Neutrophil (primary cell): Measurements from ENCODE around the gene ADAMTS13.

Experiments
- H3K27ac ChIP-seq: fragments of 200-600 bp; sonication (generic); 2 replicates; pipeline ENCODE4 v1.5.1; 2016; ENCODE audit warnings: mild to moderate bottlenecking, moderate library complexity
- H3K27me3 ChIP-seq: fragments of 200-600 bp; sonication (generic); 2 replicates; pipeline ENCODE4 v1.6.0; 2016; ENCODE audit warnings: mild to moderate bottlenecking
- H3K36me3 ChIP-seq: fragments of 200-600 bp; sonication (generic); 2 replicates; pipeline ENCODE4 v1.5.1; 2017
- H3K4me1 ChIP-seq, 2 experiments: fragments of 200-600 bp in 1 of 2; sonication (generic) in 1 of 2; 1 replicate in 1 of 2; 2 replicates in 1 of 2; pipeline versions ENCODE4 v1.5.1 to v1.6.1; 2013 to 2016; ENCODE audit warnings: low read depth in 1 of 2, low read length in 1 of 2, mild to moderate bottlenecking in 1 of 2, moderate library complexity in 1 of 2; ENCODE audit not compliant: control insufficient read depth in 1 of 2, insufficient read depth in 1 of 2
- H3K4me3 ChIP-seq, 2 experiments: fragments of 200-600 bp in 1 of 2; sonication (generic) in 1 of 2; 1 replicate in 1 of 2; 2 replicates in 1 of 2; pipeline ENCODE4 v1.5.1; 2013 to 2016; ENCODE audit warnings: low read depth in 1 of 2, low read length in 1 of 2, mild to moderate bottlenecking in 1 of 2, moderate library complexity in 1 of 2
- H3K9me3 ChIP-seq: fragments of 200-600 bp; sonication (generic); 2 replicates; pipeline ENCODE4 v1.5.1; 2016
- CTCF ChIP-seq: fragments of 200-600 bp; sonication (generic); IDR thresholded peaks from 2 replicates; pipeline ENCODE4 v1.5.1; 2016; ENCODE audit warnings: antibody characterized with exemption

ADAMTS13 gene

GRCh38 chr9:133496861-133497842 is 75.0 kb downstream of the ADAMTS13 start:
- H3K9me3 ChIP-seq: no peaks in the 10 kb centered on the region
- no peaks in the 10 kb centered on the region for H3K27me3 ChIP-seq
- no peak overlapping the region for H3K4me3 ChIP-seq
- no peaks in the 10 kb centered on the region for H3K36me3 ChIP-seq
- H3K4me1 ChIP-seq: no peaks in the 10 kb centered on the region
- no peak for TF ChIP-seq CTCF
- H3K27ac ChIP-seq: no peak overlapping the region

- no peaks in the 10 kb centered on the region for H3K36me3 ChIP-seq
- no peaks in the 10 kb centered on the region for H3K27me3 ChIP-seq
- TF ChIP-seq CTCF: no peak
- H3K27ac ChIP-seq: no peak overlapping the region
- no peak overlapping the region for H3K4me3 ChIP-seq
- H3K4me1 ChIP-seq: no peaks in the 10 kb centered on the region
- no peaks in the 10 kb centered on the region for H3K9me3 ChIP-seq
Observed at GRCh38 chr9:133499132-133499891, 77.1 kb downstream of the ADAMTS13 start.

DNA sequence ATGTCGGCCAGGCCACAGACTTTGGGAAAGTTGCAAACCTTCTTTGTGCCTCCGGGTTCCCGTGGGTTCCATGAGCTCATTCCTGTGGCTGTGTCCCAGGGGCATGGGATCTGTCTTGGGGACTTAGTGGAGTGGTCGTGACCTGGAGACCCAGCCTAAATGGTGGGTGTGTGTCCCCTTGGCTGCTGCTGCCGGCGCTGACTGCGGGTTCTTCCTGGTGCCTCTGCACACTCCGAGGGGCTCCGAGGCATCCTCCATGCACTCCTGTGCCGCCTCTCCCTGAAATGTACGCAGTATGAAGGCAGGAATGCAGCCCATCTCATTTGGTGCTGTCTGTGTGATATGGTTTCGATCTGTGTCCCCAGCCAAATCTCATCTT is 77.7 kb downstream of the ADAMTS13 start:
- H3K27me3 ChIP-seq: no peaks in the 10 kb centered on the region
- H3K36me3 ChIP-seq: no peaks in the 10 kb centered on the region
- H3K4me3 ChIP-seq: no peak overlapping the region
- H3K27ac ChIP-seq: no peak overlapping the region
- TF ChIP-seq CTCF: no peak
- H3K4me1 ChIP-seq: no peaks in the 10 kb centered on the region
- no peaks in the 10 kb centered on the region for H3K9me3 ChIP-seq

GRCh38 chr9:133502112-133502511 is 79.9 kb downstream of the ADAMTS13 start:
- no peak overlapping the region for H3K27ac ChIP-seq

More at GRCh38 chr9:133502112-133502511, 79.9 kb downstream of the ADAMTS13 start:
- no peak for TF ChIP-seq CTCF
- H3K36me3 ChIP-seq: no peaks in the 10 kb centered on the region
- H3K27me3 ChIP-seq: peaks cover 3% of the 10 kb centered on the region
- H3K4me1 ChIP-seq: no peaks in the 10 kb centered on the region
- H3K9me3 ChIP-seq: no peaks in the 10 kb centered on the region
- no peak overlapping the region for H3K4me3 ChIP-seq
